ENCODE measurements around the gene ZHX3.

ZHX3 gene

DNA sequence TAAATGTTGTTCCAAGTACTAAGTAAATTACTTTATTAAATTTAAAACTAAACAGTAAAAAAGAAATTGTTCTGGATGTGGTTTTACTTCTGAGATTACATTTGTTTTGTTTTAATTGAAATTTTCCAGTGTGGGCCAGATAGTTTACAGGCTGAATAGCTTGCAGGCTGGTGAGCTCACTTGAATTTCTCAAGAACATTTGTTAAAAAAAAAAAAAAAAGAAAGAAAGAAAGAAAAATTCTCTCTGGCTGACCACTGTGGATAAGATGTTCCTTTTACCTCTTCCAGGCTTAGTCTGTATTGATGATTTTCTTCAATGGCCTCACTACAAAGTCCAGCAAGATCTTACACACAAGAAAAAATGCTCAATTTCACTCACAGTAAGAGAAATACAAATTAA, 94.8 kb downstream of the ZHX3 start:
- DNase-seq (ENCODE audit: low spot score in 2 of 2) = no peak
- no peak overlapping the region for H3K4me3 ChIP-seq

DNA sequence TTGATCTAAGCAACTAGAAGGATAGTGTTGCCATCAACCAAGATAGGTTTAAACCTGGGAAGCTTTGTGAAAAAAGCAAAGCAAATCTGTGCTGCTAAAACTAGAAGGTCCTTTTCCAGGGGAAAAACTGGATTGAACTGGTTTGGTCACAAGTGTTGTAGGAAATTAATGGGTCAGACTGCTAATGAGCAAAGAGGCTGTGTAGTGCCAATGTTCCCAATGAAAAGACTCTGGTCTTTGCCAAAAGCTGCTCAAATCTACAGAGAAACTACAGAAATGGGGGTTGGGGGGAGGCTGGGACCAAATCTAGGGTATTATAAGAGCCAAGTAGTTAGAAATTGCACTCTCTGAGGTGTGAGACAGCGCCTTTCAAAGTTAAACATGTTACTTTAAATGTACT, 95.2 kb downstream of the ZHX3 start:
- H3K27me3 ChIP-seq (ENCODE audit: low read depth) = no peaks in the 10 kb centered on the region
- H3K36me3 ChIP-seq (replicated peaks) = no peaks in the 10 kb centered on the region
- H3K4me3 ChIP-seq = no peak overlapping the region
- DNase-seq (ENCODE audit: low spot score in 2 of 2) = no peak
- H3K9me3 ChIP-seq = no peaks in the 10 kb centered on the region
- in situ Hi-C loops (cut with MboI; ENCODE audit: low sequenced_read_pairs) = no loop called here
- no peaks in the 10 kb centered on the region for H3K4me1 ChIP-seq

More for the DNA sequence above, 94.8 kb downstream of the ZHX3 start:
- no peaks in the 10 kb centered on the region for H3K9me3 ChIP-seq
- in situ Hi-C loops (cut with MboI; ENCODE audit: low sequenced_read_pairs) = no loop called here
- no peaks in the 10 kb centered on the region for H3K36me3 ChIP-seq (replicated peaks)
- H3K27me3 ChIP-seq (ENCODE audit: low read depth) = no peaks in the 10 kb centered on the region
- H3K4me1 ChIP-seq = no peaks in the 10 kb centered on the region

DNA sequence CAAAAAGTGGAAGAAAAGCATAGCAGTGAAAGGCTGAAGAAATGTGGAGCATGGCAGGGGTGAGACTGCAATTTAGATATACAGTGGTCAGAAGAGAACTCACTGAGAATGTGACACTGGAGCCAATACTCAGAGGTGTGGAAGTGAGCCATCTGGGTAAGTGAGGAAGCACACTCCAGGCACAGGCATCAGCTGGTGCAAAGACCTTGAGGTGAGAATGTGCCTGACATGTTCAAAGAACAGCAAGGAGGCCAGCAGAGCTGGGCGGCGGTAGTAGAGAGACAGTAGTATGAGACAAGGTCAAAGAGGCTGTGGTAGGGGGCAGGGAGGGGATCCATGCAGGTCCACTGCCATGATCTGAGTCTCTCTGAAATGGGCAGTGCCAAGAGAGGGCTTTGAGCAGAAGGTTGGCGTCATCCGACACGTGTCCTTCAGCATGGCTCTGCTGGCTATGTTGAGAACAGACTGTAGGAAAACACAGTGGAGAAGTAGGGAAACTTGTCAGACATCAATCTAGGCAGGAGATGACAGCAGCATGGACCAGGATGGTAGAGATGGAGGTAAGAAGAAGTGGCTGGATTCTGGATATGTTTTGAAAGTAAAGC, 95.8 kb downstream of the ZHX3 start:
- Histone ChIP-seq H3K4me1 (no peaks in the 10 kb centered on the region), H3K9me3 (no peaks in the 10 kb centered on the region), H3K4me3 (no peak overlapping the region), H3K36me3 (replicated peaks) (no peaks in the 10 kb centered on the region), H3K27me3 (ENCODE audit: low read depth) (no peaks in the 10 kb centered on the region)
- no peak for DNase-seq (ENCODE audit: low spot score in 2 of 2)
- in situ Hi-C loops (cut with MboI; ENCODE audit: low sequenced_read_pairs) = no loop called here

DNA sequence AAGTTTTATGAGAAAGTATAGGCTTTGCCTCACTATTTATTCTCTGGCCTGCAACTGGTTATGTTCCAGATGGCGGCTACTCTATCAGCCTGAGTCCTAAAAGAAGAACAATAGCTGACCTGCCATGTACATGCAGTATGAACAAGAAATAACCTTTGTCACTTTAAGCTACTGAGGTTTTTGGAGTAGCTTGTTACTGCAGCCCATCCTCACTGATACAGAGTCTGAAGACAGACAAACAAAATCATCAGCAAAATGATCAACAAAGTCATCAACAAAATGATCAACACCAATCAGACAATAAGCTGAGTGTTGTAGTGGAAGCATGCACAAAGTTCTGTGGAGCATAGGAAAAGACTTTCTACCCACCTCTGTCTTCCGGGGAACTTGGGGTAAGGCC, 97.7 kb downstream of the ZHX3 start:
- no peak overlapping the region for H3K4me3 ChIP-seq
- H3K4me1 ChIP-seq = no peaks in the 10 kb centered on the region
- no peaks in the 10 kb centered on the region for H3K36me3 ChIP-seq (replicated peaks)
- no peaks in the 10 kb centered on the region for H3K9me3 ChIP-seq
- DNase-seq (ENCODE audit: low spot score in 2 of 2) = no peak
- no peaks in the 10 kb centered on the region for H3K27me3 ChIP-seq (ENCODE audit: low read depth)
- in situ Hi-C loops (cut with MboI; ENCODE audit: low sequenced_read_pairs) = no loop called here

DNA sequence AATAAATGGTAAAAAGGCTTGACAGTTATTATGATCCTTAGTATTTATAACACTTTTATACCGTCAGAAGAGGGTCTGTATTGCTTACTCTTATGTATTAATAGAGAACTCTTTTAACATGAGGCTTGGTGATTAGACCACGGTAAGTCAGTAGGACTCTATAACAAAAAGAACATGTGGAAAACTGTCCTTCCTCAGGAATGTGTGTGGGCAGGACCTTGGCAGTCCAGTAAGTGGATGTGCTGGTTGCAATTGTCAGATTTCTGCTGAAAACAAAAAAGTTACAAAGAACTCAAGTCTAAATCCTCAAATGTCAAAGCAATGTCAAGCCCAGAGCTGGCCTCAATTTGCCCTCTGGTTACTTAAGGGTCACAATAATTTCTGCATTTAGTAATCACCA, 99.1 kb downstream of the ZHX3 start:
- in situ Hi-C loops (cut with MboI; ENCODE audit: low sequenced_read_pairs) = no loop called here
- H3K27me3 ChIP-seq (ENCODE audit: low read depth) = no peaks in the 10 kb centered on the region
- H3K4me3 ChIP-seq = no peak overlapping the region
- H3K9me3 ChIP-seq = no peaks in the 10 kb centered on the region
- H3K36me3 ChIP-seq (replicated peaks) = no peaks in the 10 kb centered on the region
- H3K4me1 ChIP-seq = no peaks in the 10 kb centered on the region
- DNase-seq (ENCODE audit: low spot score in 2 of 2) = no peak

DNA sequence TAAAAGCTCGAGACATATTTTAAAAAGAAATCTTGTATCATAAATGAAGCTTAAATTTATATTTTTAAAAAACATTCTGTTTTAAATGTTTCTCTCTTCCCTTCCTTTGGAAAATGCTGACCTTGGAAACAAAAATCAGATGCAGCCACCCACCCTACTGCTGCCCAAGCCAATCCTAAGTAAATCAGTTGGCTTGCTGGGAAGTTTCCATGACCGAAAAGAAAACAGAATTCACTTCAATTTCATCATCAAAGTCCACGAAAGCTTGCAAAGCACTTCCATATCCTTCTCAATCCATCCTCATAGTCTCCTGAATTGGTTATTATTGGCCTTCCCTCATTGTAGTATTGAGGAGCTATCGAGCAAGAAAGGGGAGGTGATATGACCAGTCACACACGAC, 100.1 kb downstream of the ZHX3 start:
- Histone ChIP-seq H3K4me3 (no peak overlapping the region), H3K36me3 (replicated peaks) (no peaks in the 10 kb centered on the region), H3K27me3 (ENCODE audit: low read depth) (no peaks in the 10 kb centered on the region), H3K9me3 (no peaks in the 10 kb centered on the region), H3K4me1 (no peaks in the 10 kb centered on the region)
- in situ Hi-C loops (cut with MboI; ENCODE audit: low sequenced_read_pairs) = no loop called here
- DNase-seq (ENCODE audit: low spot score in 2 of 2) = no peak

DNA sequence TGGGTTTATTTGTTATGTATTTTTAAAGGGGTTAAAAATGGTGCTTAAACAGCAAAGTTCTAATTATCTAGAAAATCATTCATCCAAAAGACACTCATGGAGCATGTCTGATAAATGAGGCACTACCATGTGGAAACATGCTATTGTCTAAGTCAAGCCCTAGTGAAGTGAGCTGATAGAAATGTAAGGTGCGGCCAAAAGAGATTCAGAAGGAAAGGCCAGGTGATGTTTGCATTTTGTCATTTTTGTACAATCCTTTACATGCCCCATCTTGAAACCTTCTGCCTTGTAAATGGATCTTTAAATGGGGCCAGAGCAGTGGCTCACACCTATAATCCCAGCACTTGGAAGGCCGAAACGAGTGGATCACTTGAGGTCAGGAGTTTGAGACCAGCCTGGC, 102.9 kb downstream of the ZHX3 start:
- Histone ChIP-seq H3K27me3 (ENCODE audit: low read depth) (no peaks in the 10 kb centered on the region), H3K9me3 (no peaks in the 10 kb centered on the region), H3K36me3 (replicated peaks) (no peaks in the 10 kb centered on the region), H3K4me1 (no peaks in the 10 kb centered on the region), H3K4me3 (no peak overlapping the region)
- in situ Hi-C loops (cut with MboI; ENCODE audit: low sequenced_read_pairs) = no loop called here
- DNase-seq (ENCODE audit: low spot score in 2 of 2) = no peak

DNA sequence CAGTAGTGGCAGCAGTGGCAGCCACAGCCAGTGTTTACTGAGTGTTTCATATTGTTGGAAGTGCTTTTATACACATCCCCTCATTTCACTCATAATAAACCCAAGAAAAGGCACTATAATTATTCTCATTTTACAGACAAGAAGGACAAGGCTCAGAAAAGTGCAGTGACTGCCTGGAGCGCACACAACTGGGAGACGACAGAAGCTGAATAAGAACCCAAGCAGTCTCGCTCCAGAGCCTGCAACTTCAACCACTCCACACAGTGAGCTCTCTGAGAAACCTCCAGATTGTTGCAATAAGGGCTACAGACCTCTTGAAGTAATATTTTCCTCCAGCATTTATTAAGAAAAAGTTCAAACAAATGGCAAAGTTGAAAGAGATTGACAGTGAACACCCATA, 103.3 kb downstream of the ZHX3 start:
- no peaks in the 10 kb centered on the region for H3K27me3 ChIP-seq (ENCODE audit: low read depth)
- no peaks in the 10 kb centered on the region for H3K9me3 ChIP-seq
- in situ Hi-C loops (cut with MboI; ENCODE audit: low sequenced_read_pairs) = no loop called here
- H3K36me3 ChIP-seq (replicated peaks) = no peaks in the 10 kb centered on the region
- DNase-seq (ENCODE audit: low spot score in 2 of 2) = no peak
- H3K4me3 ChIP-seq = no peak overlapping the region
- no peaks in the 10 kb centered on the region for H3K4me1 ChIP-seq

DNA sequence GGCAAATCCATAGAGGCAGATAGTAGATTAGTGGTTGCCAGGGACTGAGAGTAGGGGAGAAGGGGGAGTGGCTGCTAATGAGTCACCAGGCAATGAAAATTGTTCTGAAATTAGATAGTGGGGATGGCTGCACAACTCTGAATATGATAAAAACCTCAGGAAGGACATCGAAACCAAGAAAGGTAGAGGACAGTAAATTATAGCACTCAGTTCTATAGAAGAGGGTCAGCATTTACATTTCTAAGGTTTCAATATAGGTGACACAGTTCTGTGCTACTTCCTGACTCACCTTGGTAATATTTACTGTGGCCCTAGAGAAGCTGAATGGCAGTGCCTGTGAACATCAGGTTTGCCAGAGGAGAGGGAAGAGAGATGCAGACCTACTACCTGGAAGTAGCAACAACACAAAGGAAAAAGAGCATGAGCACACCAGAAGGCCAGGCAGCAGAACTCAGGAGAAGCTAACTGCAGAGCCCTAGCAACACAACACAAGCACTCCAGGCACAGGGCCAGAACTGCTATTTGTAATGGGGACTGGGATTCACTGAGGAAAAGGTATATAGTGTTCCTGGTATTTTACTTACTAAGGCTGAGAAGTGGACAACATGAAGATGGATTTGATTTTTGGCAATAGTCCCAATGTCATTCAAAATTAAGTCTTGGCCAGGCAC, 104.2 kb downstream of the ZHX3 start:
- DNase-seq (ENCODE audit: low spot score in 2 of 2) = no peak
- no peaks in the 10 kb centered on the region for H3K9me3 ChIP-seq
- no peaks in the 10 kb centered on the region for H3K36me3 ChIP-seq (replicated peaks)
- no peaks in the 10 kb centered on the region for H3K27me3 ChIP-seq (ENCODE audit: low read depth)
- in situ Hi-C loops (cut with MboI; ENCODE audit: low sequenced_read_pairs) = no loop called here
- H3K4me3 ChIP-seq = no peak overlapping the region
- no peaks in the 10 kb centered on the region for H3K4me1 ChIP-seq

DNA sequence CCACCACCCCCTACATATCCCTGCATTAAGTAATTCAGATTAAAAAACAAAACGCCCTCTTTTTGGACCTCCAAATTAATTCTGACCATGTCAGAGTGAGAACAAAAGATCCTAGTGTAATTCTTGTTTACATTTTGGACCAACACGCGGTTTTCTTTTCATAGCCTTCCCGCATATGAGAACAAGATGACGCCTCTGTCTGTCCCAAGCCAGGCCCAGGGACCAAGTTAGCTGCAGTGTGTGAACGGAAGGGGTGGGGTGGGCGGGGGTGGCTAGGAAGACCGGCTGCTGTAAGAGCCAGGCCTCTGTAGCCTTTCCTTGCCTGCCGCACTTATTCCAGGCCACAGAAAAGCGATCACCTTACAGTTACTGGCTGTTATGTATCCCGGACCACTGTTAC, 112.2 kb downstream of the ZHX3 start:
- in situ Hi-C loops (cut with MboI; ENCODE audit: low sequenced_read_pairs) = no loop called here
- Histone ChIP-seq H3K27me3 (ENCODE audit: low read depth) (no peaks in the 10 kb centered on the region), H3K36me3 (replicated peaks) (no peaks in the 10 kb centered on the region), H3K4me1 (no peaks in the 10 kb centered on the region), H3K4me3 (no peak overlapping the region), H3K9me3 (no peaks in the 10 kb centered on the region)
- DNase-seq (ENCODE audit: low spot score in 2 of 2) = no peak

DNA sequence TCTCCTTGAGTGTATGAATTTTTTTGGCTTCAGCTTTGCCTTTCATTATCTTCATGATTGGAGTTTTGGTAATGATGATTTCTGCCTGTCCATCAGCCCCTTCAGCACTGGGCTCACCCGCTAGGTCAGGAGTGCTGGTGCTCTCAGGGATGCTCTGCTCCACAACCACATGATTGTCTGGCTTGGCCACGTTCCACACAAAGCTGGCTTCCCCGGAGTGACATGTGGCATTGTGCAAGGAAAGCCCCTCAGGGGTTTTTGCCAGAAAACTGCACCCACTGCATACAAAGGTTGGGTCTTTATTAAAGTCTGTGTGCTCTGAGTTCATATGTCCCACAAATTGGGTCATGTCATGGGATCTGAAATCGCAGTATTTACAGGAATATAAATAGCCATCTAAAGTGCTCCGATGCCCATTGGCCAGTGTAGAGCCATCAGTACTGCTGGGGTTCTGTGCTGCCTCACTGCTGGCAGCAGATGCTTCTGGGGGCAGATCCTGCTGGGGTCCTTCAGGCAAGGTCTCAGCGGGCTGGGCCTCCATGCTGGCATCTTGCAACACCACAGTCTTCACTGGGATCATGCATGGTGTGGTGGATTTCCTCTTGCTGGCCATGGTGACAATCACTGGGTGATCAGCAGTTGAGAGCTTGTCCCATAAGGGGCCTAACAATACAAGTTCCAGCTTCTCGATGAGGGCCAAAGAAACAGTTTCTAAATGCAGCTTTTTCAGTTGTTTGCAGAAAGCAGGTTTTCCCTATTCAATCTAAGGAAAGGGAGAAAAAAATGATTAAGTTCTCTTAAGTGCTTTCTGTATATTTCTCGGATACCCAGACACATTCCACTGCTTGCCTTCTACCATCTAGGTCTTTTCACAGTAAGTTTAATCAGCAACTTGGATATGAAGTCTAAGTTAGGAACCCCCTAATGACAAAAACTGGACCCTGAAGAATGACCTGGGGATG, 112.9 kb downstream of the ZHX3 start:
- Histone ChIP-seq H3K4me3 (no peak overlapping the region), H3K36me3 (replicated peaks) (no peaks in the 10 kb centered on the region), H3K4me1 (no peaks in the 10 kb centered on the region), H3K27me3 (ENCODE audit: low read depth) (no peaks in the 10 kb centered on the region), H3K9me3 (no peaks in the 10 kb centered on the region)
- in situ Hi-C loops (cut with MboI; ENCODE audit: low sequenced_read_pairs) = no loop called here
- no peak for DNase-seq (ENCODE audit: low spot score in 2 of 2)

DNA sequence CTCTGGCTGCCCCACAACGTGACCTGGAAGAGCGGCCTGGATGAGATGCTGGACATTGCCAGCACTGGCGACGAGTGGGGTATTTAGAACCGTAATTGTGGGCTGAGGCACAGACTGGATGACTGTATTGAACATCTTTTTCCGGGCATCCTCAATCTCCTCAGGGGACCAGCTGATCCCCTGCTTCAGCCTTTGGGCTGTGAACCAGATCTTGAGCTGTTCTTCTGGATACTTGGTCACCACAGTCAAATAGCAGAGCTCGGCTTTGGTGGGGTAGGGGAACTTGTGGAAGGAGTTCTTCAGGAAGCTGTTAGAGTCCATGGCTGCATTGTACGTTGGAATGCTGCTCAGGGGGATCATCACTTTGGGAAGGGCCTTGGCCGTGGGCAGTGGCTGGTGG, 113.9 kb downstream of the ZHX3 start:
- Histone ChIP-seq H3K36me3 (replicated peaks) (no peaks in the 10 kb centered on the region), H3K27me3 (ENCODE audit: low read depth) (no peaks in the 10 kb centered on the region), H3K9me3 (0 out of 2 replicates have a peak, but pooled peaks cover 4% of the 10 kb centered on the region), H3K4me1 (no peaks in the 10 kb centered on the region), H3K4me3 (no peak overlapping the region)
- in situ Hi-C loops (cut with MboI; ENCODE audit: low sequenced_read_pairs) = no loop called here
- DNase-seq (ENCODE audit: low spot score in 2 of 2) = no peak

DNA sequence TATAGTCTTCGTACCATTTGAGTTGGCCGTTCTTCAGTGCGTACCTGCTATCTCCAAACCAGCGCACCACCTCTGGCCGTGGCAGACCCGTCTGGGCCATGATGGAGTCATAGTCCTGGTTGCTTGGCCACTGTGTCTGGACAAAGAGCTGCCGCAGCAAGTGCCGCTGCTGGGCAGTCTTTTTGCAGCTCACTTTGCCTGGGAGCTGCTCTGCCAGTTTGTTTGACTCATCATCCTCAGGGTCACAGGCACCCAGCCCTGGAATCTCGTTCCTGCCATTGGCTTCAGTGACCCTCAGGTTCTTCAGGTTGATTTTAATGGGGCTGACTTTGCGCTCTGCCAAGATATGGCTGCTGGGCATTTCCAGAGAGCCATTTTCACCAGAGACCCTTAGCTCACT, 115.1 kb downstream of the ZHX3 start:
- no peaks in the 10 kb centered on the region for H3K36me3 ChIP-seq (replicated peaks)
- H3K4me1 ChIP-seq = no peaks in the 10 kb centered on the region
- in situ Hi-C loops (cut with MboI; ENCODE audit: low sequenced_read_pairs) = no loop called here
- no peaks in the 10 kb centered on the region for H3K27me3 ChIP-seq (ENCODE audit: low read depth)
- no peak overlapping the region for H3K4me3 ChIP-seq
- H3K9me3 ChIP-seq = 0 out of 2 replicates have a peak, but pooled peaks cover 4% of the 10 kb centered on the region
- DNase-seq (ENCODE audit: low spot score in 2 of 2) = no peak

DNA sequence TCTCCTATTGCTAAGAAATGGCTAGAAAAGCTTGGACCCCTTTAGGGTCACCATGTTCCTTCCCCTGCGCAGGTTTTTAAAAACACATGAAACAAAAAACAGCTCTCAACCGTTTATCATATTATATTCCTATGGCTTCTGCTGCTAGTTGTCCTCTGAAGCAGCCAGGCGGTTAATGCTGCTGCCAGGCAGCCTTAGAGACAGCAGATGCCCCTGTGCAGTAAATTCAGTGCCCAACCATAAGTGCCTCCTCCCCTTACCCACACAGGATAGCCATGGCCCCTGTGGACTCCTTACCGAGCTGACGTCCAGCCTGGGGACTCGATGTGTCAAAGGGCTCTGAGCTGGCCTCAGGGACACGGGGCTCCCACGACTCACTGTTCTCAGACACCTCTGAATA, 115.8 kb downstream of the ZHX3 start:
- no peaks in the 10 kb centered on the region for H3K36me3 ChIP-seq (replicated peaks)
- in situ Hi-C loops (cut with MboI; ENCODE audit: low sequenced_read_pairs) = no loop called here

More for the DNA sequence above, 115.8 kb downstream of the ZHX3 start:
- DNase-seq (ENCODE audit: low spot score in 2 of 2) = no peak
- H3K4me1 ChIP-seq = no peaks in the 10 kb centered on the region
- no peaks in the 10 kb centered on the region for H3K27me3 ChIP-seq (ENCODE audit: low read depth)
- 0 out of 2 replicates have a peak, but pooled peaks cover 4% of the 10 kb centered on the region for H3K9me3 ChIP-seq
- H3K4me3 ChIP-seq = no peak overlapping the region

Data from HAP-1 (cell line).